Keratinocyte (primary cell): ENCODE data around the gene SCUBE1.

Experiments used
- EZH2 ChIP-seq: IDR thresholded peaks from one replicate; pipeline ENCODE4 v1.6.1; 2012; ENCODE audit warnings: inconsistent platforms, mild to moderate bottlenecking, low read length, moderate library complexity
- TF ChIP-seq, protein P1 (sequence below), 3 experiments: IDR thresholded peaks in 1 of 3; conservative IDR thresholded peaks in 1 of 3; optimal IDR thresholded peaks in 1 of 3; 2 replicates in 2 of 3; 3 replicates in 1 of 3; pipeline versions ENCODE3 to v1.5.1; 2011; ENCODE audit warnings: low read length in 3 of 3, mild to moderate bottlenecking in 3 of 3, moderate library complexity in 2 of 3, control low read depth in 1 of 3, inconsistent platforms in 1 of 3; ENCODE audit not compliant: insufficient read depth in 2 of 3; ENCODE audit errors: extremely low read depth in 1 of 3

GRCh38 chr22:43160497-43161126 lies 182.6 kb downstream of the SCUBE1 start:
- TF ChIP-seq, protein P1, sequence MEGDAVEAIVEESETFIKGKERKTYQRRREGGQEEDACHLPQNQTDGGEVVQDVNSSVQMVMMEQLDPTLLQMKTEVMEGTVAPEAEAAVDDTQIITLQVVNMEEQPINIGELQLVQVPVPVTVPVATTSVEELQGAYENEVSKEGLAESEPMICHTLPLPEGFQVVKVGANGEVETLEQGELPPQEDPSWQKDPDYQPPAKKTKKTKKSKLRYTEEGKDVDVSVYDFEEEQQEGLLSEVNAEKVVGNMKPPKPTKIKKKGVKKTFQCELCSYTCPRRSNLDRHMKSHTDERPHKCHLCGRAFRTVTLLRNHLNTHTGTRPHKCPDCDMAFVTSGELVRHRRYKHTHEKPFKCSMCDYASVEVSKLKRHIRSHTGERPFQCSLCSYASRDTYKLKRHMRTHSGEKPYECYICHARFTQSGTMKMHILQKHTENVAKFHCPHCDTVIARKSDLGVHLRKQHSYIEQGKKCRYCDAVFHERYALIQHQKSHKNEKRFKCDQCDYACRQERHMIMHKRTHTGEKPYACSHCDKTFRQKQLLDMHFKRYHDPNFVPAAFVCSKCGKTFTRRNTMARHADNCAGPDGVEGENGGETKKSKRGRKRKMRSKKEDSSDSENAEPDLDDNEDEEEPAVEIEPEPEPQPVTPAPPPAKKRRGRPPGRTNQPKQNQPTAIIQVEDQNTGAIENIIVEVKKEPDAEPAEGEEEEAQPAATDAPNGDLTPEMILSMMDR (optimal IDR thresholded peaks at IDR 0.05 in 1 of 3, IDR thresholded peaks at IDR 0.05 in 1 of 3, conservative IDR thresholded peaks at IDR 0.05 in 1 of 3; ENCODE audit: extremely low read depth in 1 of 3, insufficient read depth in 2 of 3, low read length in 3 of 3), result no peak
- TF ChIP-seq EZH2, result no peak
